DMS153 treated with DMSO at 0.1 percent for 48 hours (cell line): Measurements from ENCODE around the gene TSPAN31.
"Not testable (repeated sequence)": the region's sequence is repeated elsewhere in the genome, so short reads cannot be mapped to it uniquely, and the experiment has no call there.

Experiments used
- DNase-seq: peaks from one replicate; lab custom pipeline; 2025; ENCODE audit not compliant: unreplicated experiment; lab: John Stamatoyannopoulos, UW

The TSPAN31 gene, protein sequence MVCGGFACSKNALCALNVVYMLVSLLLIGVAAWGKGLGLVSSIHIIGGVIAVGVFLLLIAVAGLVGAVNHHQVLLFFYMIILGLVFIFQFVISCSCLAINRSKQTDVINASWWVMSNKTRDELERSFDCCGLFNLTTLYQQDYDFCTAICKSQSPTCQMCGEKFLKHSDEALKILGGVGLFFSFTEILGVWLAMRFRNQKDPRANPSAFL

DNA sequence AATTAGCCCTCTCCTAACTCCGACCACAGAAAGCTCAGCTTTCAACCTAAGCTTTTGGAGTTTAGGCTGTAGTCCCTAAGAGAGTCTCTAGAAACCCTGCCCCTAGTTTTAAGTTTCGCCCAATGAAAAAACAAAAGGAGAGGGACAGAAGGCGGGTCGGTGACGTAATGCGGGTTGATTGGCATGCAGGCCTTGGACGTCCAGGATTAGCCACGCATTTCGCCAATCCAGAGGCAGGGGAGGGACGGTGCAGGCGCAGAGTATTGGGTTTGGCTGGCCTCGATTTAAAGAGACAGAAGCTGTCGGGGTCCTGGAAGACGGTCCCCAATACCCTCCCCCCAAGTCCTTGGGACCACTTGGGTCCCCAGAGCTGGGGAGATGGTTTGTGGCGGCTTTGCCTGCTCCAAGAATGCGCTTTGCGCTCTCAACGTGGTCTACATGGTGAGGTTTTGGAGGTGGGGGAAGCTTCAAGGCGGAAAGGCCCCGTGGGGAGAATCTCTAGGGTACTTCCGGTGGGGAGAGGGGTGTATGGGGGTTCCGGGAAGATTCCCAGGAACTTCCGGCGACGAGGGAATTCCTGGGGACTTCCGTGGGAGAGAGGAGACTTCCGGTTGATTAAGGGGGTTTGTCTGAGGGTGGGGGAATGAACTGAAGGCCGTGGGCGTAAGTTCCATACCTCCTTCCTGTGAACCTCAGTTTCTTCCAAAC lies at the start of gene TSPAN31:
Gene TSPAN31 (plus strand): TSS at position 263 of the 708 bp plus-strand sequence. CDS start 116 bp downstream, at position 379.
- DNase-seq: peak; percentile 94

DNA sequence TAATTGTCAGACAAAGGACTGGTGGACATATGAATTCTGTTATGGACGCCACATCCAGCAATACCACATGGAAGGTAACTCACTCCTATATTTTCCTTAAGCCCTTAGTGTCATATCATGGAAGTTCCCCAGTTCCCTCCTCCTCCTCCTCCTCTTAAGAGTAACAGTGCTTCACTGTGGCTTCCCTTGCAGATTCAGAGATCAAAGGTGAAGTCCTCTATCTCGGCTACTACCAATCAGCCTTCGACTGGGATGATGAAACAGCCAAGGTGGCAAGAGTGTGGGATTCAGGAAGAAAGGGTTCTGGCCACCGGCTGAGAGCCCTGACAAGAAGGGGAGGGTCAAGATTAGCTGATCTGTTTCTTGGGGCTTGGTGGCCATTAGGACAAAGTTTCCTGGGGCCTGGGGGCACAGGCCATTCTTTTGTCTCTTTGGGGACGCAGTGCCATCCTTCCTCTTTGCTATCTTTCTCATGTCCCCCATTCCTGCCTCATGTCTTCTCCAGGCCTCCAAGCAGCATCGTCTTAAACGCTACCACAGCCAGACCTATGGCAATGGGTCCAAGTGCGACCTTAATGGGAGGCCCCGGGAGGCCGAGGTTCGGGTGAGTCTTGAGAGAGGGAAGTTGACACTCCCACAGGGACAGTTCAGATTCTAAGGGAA lies 48.9 kb upstream of the TSPAN31 start:
- DNase-seq: no peak

DNA sequence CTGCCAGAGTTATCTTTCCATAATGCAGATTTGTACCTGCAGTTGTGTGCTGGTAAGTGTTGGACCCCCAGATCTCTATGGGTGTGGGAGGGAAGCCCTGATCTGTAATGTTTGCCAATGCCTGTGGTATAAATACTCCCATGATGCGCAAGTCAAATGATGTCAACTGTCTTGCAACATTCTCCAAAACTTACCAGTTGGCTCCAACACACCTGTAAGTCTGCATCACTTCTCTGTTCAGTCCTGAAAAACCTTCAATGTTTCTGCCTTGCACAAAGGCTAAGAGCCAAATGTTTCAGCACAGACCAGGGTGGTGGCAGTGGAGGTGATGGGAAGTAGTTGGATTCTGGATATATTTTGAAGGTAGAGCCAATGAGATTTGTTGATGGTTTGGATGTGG lies 47.8 kb upstream of the TSPAN31 start:
- DNase-seq: no peak

DNA sequence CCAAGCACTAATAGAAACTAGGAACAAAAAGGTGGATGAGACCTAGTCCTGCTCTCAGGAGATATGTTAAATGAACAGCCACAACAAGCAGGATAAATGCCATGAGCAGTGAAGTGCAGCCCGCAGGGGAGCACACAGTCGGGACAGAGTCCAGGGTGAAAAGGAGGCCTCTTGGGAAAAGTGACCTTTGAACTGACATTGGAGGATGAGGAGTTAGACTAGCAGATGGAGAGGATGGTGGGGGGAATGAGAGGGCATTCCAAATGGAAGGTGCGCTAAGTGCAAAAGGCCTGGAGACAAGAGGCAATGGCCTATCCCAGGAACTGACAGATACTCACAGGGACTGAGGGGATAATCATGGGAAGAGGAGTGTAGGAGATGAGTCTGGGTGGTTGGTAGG lies 46.4 kb upstream of the TSPAN31 start:
- DNase-seq: no peak

- DNase-seq: no peak
Measured at GRCh38 chr12:57700317-57700716, 44.5 kb upstream of the TSPAN31 start.

- no peak for DNase-seq
Measured at GRCh38 chr12:57707250-57707649, 37.6 kb upstream of the TSPAN31 start.

DNA sequence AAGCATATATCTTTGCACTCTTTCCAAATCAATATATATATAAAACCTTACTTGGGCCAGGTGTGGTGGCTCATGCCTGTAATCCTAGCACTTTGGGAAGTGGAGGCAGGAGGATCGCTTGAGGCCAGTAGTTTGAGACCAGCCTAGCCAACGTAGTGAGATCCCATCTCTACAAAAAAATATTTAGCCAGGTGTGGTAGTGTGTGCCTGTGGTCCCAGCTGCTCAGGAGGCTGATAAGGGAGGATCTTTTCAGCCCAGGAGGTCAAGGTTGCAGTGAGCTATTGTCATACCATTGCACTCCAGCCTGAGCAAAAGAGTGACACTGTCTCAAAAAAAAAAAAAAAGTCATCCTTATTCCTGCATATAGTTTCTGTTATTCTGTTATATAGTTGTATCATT lies 36.5 kb upstream of the TSPAN31 start:
- no peak for DNase-seq

DNA sequence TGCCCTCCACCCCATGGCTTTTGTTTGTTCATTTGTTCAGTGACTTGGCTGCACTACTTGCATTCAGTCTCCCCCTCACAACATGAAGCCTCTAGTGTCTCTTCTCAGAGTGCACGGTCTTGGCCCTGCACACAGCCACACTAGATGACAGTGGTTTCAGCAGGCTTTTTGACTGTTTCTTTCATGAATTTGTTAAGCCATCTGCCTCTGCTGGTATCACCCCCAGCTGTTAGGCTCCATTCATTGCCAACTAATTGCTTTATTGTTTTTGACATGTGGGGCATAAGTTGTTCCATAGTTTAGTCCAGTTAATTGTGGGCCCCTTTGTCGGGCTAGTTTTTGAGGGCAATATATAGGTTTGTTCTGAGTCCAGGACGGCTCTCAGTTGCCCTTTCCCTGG lies 32.1 kb upstream of the TSPAN31 start:
- DNase-seq: no peak

DNA sequence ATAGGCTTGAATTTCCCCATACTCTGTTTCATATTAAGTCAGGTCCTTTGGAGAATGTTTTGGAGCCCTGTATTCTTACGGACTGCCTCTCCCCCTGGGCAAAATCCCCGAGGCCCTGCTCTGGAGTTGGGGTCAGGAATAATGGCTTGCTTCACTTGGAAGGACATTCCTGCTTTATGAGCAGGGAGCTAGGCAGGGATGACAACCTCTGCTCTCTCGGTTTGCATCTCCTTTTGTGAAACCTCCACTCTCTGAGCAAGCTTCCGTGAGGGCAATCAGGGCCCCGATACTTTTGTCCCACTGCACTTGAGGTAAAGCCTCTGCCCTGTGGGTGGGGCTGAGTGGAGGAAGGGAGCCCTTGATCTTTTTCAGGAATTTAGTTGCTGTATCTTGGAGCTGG lies 31.6 kb upstream of the TSPAN31 start:
- no peak for DNase-seq

DNA sequence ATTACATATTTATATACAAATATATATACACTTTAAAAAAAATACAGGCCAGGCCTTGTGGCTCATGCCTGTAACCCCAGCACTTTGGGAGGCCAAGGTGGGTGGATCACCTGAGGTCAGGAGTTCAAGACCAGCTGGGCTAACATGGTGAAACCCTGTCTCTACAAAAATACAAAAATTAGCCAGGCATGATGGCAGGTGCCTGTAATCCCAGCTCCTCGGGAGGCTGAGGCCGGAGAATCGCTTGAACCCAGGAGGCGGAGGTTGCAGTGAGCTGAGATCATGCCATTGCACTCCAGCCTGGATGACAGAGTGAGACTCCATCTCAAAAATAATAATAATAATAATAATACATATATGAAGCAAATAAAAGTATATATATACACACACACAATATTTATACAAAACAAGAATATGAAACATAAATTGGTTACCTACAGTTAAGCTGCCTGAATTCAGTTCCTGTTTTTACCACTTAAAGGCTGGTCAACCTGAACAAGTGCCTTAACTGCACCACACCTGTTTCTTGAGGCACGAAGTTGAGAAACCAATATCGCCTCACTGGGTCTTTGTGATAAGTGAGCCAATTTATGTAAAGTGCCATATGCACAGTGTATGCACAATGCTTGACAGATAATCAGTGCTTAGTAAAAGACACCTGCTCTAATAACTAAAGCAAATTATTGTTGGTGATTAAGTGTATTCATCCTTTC lies 29.6 kb upstream of the TSPAN31 start:
- not testable (repeated sequence) for DNase-seq

GRCh38 chr12:57715786-57716185 lies 29.1 kb upstream of the TSPAN31 start:
- no peak for DNase-seq

- no peak for DNase-seq
Measured at GRCh38 chr12:57716305-57716704, 28.5 kb upstream of the TSPAN31 start.

DNA sequence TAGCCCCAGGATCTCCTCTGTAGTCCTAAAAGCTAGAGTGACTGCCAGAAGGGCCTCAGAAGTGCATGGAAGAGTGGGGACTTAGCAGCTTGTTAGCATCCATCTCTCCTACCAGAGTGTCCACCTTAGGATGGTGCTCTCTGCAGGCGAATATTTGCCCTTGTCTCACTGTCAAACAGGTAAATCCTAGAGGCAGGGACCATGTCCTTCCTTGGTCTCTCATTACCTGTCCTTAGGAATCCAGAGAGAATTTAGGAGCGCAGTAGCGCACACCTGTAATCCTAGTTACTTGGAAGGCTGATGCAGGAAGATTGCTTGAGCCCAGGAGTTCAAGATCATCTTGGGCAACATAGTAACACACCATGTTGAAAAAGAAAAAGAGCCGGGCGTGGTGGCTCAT lies 27.7 kb upstream of the TSPAN31 start:
- DNase-seq: no peak

DNA sequence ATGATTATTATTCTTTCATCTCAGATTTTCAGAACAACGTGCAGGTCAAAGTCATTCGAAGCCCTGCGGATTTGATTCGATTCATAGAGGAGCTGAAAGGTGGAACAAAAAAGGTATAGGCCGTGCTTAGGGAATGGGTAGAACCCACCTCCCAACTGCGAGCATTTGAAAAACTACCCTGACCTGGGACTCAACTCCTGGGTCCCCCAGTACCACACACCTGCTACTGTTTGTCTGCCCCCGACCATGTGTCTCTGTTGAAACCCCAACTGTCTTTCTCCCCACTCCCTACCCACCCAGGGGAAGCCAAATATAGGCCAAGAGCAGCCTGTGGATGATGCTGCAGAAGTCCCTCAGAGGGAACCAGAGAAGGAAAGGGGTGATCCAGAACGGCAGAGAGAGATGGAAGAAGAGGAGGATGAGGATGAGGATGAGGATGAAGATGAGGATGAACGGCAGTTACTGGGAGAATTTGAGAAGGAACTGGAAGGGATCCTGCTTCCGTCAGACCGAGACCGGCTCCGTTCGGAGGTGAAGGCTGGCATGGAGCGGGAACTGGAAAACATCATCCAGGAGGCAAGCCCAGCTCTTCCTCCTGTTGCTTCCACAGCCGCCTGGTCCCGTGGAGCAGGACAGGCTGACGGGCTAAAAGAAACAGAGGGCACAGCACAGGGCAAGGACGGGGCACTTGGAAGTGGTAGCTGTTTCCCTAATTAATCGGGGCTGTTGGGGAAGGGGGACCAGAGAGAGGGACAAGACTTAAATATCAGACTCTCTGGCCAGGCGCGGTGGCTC lies 26.8 kb upstream of the TSPAN31 start:
- DNase-seq: no peak

DNA sequence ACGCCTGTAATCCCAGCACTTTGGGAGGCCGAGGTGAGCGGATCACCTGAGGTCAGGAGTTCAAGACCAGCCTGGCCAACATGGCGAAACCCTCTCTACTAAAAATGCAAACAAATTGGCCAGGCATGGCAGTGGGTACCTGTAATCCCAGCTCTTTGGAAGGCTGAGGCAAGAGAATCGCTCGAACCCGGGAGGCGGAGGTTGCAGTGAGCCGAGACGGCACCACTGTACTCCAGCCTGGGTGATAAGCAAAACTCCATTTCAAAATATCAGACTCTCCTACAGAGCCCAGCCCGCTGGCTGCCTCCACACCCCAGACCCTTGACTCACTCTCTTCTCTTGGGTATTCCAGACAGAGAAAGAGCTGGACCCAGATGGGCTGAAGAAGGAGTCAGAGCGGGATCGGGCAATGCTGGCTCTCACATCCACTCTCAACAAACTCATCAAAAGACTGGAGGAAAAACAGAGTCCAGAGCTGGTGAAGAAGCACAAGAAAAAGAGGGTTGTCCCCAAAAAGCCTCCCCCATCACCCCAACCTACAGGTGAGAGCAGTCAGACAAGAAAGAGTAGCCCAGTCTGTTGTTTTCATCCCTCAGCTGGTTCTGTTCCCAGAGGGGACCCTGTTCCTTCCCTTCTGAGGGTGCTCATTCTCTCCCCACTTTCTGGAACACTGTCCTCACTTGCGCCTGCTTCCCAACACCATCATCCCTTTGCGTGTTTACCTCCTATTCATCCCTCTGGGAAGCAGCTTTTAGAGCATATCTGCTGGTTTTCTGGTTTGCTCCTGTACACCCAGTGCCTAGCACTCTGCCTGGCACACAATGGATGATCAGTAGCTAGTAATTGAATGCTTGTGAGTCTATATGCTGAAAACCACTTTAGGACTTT lies 26.0 kb upstream of the TSPAN31 start:
- no peak for DNase-seq

GRCh38 chr12:57719777-57720605 lies 24.8 kb upstream of the TSPAN31 start:
- no peak for DNase-seq

GRCh38 chr12:57720606-57721595 lies 23.9 kb upstream of the TSPAN31 start:
- DNase-seq: no peak
